MCF 10A (cell line): Measurements from ENCODE around the gene CASR. TPM values are rescaled to one million over a fixed set of nuclear protein-coding genes. Genes with fewer than 3 reads are reported as not detected.

Experiments used
- BruUV-seq: library from RNA; stranded (reverse); fragments of 400-500 nt; replicated peaks from 2 replicates; lab custom pipeline; 2021; lab: Mats Ljungman, UMichigan
- CTCF ChIA-PET: fragments of 300-600 bp; sonication (Branson Sonifier 250); formaldehyde crosslinking; extraction: SDS; loops from one replicate; lab custom pipeline; 2021; ENCODE audit warnings: antibody characterized with exemption, inconsistent platforms; lab: Yijun Ruan, JAX
- POLR2A ChIA-PET: fragments of 300-600, 350-650 bp; sonication (Branson Sonifier 250); formaldehyde crosslinking; extraction: SDS; loops from one replicate; lab custom pipeline; 2020; ENCODE audit warnings: antibody characterized with exemption, inconsistent platforms; lab: Yijun Ruan, JAX
- DNase-seq: peaks from one replicate; pipeline ENCODE4 v3.0.0-alpha.2; 2018; ENCODE audit not compliant: unreplicated experiment
- H3K27ac Mint-ChIP-seq: one replicate; pipeline ENCODE4 v1.8.0; 2022; ENCODE audit warnings: mild to moderate bottlenecking, low read depth, mixed read lengths; ENCODE audit not compliant: unreplicated experiment
- H3K27me3 Mint-ChIP-seq: one replicate; pipeline ENCODE4 v1.8.0; 2022; ENCODE audit warnings: mixed read lengths; ENCODE audit not compliant: insufficient read depth, unreplicated experiment
- H3K36me3 Mint-ChIP-seq: one replicate; pipeline ENCODE4 v1.8.0; 2022; ENCODE audit warnings: mild to moderate bottlenecking, moderate library complexity, mixed read lengths; ENCODE audit not compliant: insufficient read depth, unreplicated experiment
- H3K4me1 Mint-ChIP-seq: one replicate; pipeline ENCODE4 v1.8.0; 2022; ENCODE audit warnings: mixed read lengths; ENCODE audit not compliant: insufficient read depth, unreplicated experiment
- H3K4me3 Mint-ChIP-seq: one replicate; pipeline ENCODE4 v1.8.0; 2022; ENCODE audit warnings: mild to moderate bottlenecking, moderate library complexity, mixed read lengths; ENCODE audit not compliant: unreplicated experiment
- H3K9me3 Mint-ChIP-seq: one replicate; pipeline ENCODE4 v1.8.0; 2022; ENCODE audit warnings: mixed read lengths; ENCODE audit not compliant: unreplicated experiment
- intact Hi-C: fragments of 100-400 bp; cut with micrococcal nuclease; formaldehyde crosslinking; loops from 2 replicates; pipeline ENCODE4 v1.14.1; 2022
- total RNA-seq: library from RNA; stranded (reverse); gene quantifications from 2 replicates; pipeline ENCODE4 v1.2.3, GENCODE V29; 2022
- TF ChIP-seq, protein P1 (sequence below): fragments of 200-600 bp; IDR thresholded peaks from one replicate; pipeline ENCODE4 v1.8.0; 2022; ENCODE audit warnings: antibody characterized with exemption, mild to moderate bottlenecking; ENCODE audit not compliant: unreplicated experiment

Gene CASR
- total RNA-seq, 1 experiment from 2014 or later: not detected

DNA sequence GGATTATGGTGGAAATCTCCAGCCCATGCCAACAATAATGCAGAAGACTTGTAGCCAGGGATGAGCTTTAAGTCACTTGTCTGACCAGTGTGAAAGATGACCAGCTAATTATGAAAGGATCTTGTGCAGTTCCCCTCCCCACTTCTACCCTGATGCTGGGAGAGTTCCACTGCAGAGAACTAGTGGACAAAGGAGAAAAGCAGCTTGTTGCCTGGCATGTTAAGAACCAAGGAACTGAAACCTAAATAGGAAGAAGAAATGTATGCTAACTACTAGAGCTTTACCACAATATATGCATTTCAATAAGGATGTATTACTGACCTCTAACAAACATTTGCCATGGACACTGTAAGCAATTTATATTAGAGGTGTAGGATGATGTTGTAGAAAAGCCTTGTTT lies 89.4 kb downstream of the CASR start:
- no peak for DNase-seq
- Mint-ChIP-seq H3K4me3 (no peak overlapping the region), H3K27ac (no peak overlapping the region), H3K9me3 (no peaks in the 10 kb centered on the region), H3K36me3 (no peaks in the 10 kb centered on the region), H3K27me3 (no peaks in the 10 kb centered on the region), H3K4me1 (no peaks in the 10 kb centered on the region)
- no TSS peak for BruUV-seq
- intact Hi-C loops: no loop called here
- TF ChIP-seq, protein P1, sequence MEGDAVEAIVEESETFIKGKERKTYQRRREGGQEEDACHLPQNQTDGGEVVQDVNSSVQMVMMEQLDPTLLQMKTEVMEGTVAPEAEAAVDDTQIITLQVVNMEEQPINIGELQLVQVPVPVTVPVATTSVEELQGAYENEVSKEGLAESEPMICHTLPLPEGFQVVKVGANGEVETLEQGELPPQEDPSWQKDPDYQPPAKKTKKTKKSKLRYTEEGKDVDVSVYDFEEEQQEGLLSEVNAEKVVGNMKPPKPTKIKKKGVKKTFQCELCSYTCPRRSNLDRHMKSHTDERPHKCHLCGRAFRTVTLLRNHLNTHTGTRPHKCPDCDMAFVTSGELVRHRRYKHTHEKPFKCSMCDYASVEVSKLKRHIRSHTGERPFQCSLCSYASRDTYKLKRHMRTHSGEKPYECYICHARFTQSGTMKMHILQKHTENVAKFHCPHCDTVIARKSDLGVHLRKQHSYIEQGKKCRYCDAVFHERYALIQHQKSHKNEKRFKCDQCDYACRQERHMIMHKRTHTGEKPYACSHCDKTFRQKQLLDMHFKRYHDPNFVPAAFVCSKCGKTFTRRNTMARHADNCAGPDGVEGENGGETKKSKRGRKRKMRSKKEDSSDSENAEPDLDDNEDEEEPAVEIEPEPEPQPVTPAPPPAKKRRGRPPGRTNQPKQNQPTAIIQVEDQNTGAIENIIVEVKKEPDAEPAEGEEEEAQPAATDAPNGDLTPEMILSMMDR: no peak
- ChIA-PET CTCF (interaction anchor here (0.5 to 0.8 kb wide), 2 partner anchors 29 to 172 kb away, joined by 3 read pairs; no protein-coding TSS in a partner anchor), POLR2A (interaction anchor here (0.6 kb wide), 1 partner anchor 275 kb away, joined by 3 read pairs; no protein-coding TSS in a partner anchor)

DNA sequence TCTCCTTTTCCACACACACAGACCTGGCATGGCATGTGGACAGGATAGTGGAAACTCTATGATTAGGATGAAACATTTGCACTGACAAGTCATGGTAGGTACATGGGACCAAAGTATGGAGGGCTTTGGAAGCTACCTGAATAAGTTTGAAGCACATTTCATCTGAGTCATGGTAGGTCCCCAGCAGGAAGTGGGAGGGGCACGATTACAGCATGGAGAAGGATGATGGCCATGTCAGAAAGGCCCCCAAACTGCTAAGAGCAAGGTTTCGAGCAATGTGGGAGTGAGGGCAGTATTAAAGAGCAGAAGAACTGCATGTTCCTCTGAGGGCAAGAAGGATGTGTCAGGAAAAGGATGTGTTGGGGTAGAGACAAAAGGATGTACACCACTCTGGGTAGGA lies 90.0 kb downstream of the CASR start:
- Mint-ChIP-seq H3K27ac (no peak overlapping the region), H3K4me3 (no peak overlapping the region), H3K9me3 (no peaks in the 10 kb centered on the region), H3K4me1 (no peaks in the 10 kb centered on the region), H3K27me3 (no peaks in the 10 kb centered on the region), H3K36me3 (no peaks in the 10 kb centered on the region)
- ChIA-PET CTCF (no interaction called here), POLR2A (interaction anchor here (0.6 kb wide), 1 partner anchor 274 kb away, joined by 3 read pairs; no protein-coding TSS in a partner anchor)
- BruUV-seq: no TSS peak
- intact Hi-C loops: no loop called here
- DNase-seq: no peak
- TF ChIP-seq, protein P1: no peak

DNA sequence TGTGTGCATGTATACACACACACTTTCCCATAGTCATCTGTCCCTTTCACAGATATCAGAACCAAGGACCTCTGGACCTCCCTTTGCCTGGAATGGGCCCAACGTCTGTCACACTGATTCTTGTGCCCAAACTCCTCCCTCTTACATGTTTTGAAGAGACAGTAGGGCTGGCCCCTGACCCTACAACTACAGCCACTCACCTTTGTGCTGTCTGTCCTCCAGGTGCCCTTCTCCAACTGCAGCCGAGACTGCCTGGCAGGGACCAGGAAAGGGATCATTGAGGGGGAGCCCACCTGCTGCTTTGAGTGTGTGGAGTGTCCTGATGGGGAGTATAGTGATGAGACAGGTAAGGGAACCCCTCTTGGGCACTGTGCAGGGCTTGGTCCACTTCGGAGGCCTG lies 98.4 kb downstream of the CASR start:
- no peak overlapping the region for H3K27ac Mint-ChIP-seq
- ChIA-PET CTCF (no interaction called here), POLR2A (no interaction called here)
- no peak for DNase-seq
- H3K36me3 Mint-ChIP-seq: no peaks in the 10 kb centered on the region
- no peaks in the 10 kb centered on the region for H3K4me1 Mint-ChIP-seq
- H3K27me3 Mint-ChIP-seq: peaks cover 19% of the 10 kb centered on the region
- intact Hi-C loops: no loop called here
- TF ChIP-seq, protein P1: no peak
- no TSS peak for BruUV-seq
- no peaks in the 10 kb centered on the region for H3K9me3 Mint-ChIP-seq
- no peak overlapping the region for H3K4me3 Mint-ChIP-seq

DNA sequence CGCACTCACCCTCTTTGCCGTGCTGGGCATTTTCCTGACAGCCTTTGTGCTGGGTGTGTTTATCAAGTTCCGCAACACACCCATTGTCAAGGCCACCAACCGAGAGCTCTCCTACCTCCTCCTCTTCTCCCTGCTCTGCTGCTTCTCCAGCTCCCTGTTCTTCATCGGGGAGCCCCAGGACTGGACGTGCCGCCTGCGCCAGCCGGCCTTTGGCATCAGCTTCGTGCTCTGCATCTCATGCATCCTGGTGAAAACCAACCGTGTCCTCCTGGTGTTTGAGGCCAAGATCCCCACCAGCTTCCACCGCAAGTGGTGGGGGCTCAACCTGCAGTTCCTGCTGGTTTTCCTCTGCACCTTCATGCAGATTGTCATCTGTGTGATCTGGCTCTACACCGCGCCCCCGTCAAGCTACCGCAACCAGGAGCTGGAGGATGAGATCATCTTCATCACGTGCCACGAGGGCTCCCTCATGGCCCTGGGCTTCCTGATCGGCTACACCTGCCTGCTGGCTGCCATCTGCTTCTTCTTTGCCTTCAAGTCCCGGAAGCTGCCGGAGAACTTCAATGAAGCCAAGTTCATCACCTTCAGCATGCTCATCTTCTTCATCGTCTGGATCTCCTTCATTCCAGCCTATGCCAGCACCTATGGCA lies 100.5 kb downstream of the CASR start:
- TF ChIP-seq, protein P1: no peak
- no TSS peak for BruUV-seq
- Mint-ChIP-seq H3K4me1 (no peaks in the 10 kb centered on the region), H3K4me3 (no peak overlapping the region), H3K36me3 (no peaks in the 10 kb centered on the region), H3K27ac (no peak overlapping the region), H3K27me3 (peaks cover 19% of the 10 kb centered on the region), H3K9me3 (no peaks in the 10 kb centered on the region)
- ChIA-PET POLR2A (interaction anchor here (0.6 kb wide), 1 partner anchor 592 kb away, joined by 4 read pairs; no protein-coding TSS in a partner anchor), CTCF (interaction anchor here (0.6 to 1.2 kb wide), 3 partner anchors 18 to 1319 kb away, joined by 3 read pairs; no protein-coding TSS in a partner anchor)
- DNase-seq: no peak
- intact Hi-C loops: no loop called here
